HG02798 (cell line): ENCODE measurements around the gene CLINT1.
"Not testable (repeated sequence)": the region's sequence is repeated elsewhere in the genome, so short reads cannot be mapped to it uniquely, and the experiment has no call there.

Experiments
- ATAC-seq: cut with Tn5 transposase; IDR thresholded peaks from one replicate; pipeline ENCODE4 v1.9.1; 2021; ENCODE audit warnings: mild to moderate bottlenecking; ENCODE audit not compliant: unreplicated experiment, poor library complexity

The CLINT1 gene

DNA sequence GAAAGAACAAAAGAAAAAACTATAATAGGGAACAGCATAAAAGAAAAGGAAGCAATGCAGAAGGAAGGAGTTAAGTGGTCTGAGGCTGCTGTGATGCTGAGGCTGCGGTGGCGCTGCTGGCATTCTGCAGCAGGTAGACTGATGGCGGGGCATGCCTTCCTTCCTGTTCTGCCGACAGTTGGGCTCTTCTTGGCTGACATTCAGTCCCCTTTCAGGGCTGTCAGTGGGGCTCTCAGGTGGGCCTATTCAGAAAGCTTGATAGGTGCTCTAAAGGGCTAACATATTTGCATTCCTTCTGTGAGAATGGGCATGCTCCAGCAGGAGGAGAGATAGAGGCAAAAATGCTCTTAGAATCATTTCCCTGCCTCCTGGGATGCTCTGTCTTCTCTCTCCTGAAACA lies 5.1 kb upstream of the CLINT1 start:
- no peak for ATAC-seq

DNA sequence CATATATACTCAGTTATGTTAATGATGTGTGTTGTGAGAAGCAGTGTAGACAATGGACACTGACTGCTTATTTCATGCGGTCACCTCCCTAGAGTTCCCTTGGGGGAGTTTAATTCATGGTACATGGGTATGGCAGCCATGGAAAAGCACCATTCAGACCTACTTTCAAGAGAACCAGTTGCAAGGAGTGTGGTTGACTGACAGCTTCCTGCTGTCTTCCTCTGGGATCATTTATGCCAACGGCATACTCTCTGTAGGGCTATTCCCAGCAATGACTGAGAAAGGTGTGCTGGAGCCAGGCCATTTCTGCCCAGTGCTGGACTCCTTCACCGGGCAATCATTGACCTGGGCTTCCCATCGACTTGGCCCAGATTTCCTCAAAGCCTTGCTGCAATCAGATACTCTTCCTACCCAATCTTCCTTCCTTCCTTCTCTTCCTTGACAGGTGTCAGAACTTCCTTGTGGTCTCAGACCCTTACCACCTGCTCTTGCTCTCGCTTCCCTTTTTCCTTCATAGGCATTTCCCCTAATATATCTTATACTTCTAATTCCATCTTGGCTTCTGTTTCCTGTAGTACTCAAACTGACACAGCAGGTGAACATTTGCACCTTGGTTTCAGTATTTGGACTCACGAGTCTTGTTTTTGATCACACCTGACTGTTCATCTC lies 3.4 kb upstream of the CLINT1 start:
- no peak for ATAC-seq

DNA sequence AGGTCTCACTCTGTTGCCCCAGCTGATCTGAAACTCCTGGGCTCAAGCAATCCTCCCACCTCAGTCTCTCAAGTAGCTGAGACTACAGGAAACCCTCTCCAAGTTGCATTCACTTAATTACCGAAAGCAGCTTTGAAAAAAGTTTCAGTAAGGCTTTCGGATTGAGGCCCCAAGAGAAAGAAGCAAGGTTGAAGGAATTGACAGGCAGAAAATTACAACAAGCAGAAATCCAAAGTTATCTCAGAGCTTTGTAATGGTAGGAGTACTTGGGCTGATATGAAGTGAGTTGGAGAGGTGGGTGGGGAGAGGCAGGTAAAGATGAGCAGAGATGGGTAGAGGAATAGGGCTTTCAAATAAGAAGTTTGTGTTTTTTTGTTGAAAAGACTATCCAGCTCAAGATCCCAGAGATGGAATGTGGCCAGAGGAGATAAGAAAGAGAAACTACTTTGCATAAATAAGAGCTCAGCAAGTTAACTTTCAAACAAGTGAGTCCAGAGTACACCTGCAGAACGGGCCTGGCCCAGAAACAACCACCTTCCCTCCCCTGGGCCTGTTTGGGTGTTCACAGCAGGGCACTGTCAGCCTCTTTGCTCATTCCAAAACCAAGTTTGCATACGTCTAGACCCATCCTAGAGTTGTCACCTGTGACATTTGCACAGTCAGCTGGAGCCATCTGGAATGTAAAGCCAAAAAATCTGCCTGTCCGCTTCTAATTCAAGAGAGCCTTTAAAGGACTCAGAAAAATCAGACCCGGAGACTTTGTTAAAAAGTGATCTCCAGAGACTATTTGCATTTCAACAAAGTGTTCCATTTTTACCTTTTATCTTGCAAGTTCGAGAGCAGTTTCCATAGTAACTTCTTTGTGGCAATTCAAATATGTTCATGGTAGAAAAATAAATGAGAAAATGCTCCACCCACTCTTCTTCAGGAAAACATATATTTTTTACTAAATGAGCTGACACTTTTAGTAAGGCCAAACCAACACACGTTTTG lies 2.2 kb upstream of the CLINT1 start:
- ATAC-seq = peak; percentile 80

DNA sequence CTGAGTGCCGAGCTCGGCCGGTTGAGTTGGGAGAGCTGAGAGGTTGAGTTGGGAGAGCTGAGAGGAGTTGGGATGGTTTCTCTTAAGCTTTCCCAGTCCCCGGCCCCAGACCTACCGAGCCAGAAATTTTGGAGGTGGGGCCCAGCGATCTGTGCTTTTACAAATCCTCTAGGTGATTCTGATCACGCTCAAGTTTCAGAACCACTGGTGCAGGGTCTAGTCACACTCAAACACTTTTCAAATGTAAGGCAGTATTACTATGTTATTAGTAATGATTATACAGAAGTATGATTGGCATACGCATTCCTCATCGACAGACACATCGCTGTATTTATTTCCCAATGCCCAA lies 256 bp upstream of the CLINT1 start:
- no peak for ATAC-seq

DNA sequence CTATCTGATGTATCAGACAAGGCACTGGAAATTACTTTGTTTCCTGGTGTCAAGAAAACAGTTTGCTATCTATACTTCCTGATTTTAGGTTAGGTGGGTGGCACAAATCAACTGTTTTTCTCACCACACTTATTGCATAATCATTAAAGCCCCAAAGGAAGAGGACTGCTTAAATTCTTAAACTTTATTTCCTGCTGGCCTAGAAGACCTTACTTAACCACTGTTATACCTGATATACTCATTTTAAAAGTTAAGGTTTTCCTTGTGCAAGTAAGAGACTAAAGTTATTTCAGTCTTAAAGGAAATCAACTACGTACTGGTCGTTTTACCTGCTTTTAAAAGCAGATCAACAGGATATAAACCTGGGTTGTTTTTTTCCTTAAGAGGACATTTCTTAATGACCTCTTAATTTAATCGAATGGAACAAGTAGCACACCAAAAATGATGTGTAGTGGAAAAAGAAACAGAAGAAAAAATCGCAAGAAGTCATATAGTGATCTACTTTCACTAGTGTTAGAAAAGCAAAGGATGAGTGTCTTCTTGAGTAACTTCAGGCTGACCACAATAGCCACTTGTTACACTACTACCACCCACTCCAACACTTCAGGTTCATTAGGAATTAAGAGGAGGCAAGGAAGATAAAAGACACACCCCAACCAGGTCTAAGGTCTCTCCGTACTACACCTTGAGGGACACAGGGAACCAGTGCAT lies 974 bp downstream of the CLINT1 start:
- ATAC-seq = peak; percentile 21

DNA sequence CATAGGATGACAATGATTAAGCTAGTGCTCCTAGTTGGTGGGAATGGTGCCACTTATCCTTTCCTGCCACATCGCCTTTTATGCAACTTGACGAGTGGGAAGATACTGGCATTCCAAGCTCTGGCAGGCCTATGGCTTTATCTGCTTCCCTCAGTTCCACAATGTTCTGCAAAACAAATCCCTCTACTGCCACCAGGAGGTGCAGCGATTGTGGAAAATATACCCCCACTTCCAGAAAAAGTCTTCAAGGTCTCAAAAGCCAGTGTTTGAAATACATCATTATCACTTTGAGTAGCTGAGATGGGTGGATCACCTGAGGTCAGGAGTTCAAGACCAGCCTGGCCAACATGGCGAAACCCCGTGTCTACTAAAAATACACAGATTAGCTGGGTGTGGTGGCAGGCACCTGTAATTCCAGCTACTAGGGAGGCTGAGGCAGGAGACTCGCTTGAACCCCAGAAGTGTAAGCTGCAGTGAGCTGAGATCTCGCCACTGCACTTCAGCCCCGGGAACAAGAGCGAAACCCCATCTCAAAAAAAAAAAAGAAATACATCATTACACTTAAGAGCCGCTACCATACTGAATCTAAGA lies 3.4 kb downstream of the CLINT1 start:
- ATAC-seq = no peak

DNA sequence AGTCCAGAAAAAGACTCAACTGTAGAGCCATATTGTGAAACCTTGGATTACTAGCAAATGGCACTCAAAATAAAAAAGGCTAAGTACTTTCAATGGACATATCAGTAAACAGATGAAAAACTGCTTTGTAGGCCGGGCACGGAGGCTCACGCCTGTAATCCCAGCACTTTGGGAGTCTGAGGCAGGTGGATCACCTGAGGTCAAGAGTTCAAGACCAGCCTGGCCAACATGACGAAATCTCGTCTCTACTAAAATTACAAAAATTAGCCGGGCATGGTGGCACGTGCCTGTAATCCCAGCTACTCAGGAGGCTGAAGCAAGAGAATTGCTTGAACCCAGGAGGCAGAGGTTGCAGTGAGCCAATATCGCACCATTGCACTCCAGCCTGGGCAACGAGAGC lies 5.6 kb downstream of the CLINT1 start:
- not testable (repeated sequence) for ATAC-seq

DNA sequence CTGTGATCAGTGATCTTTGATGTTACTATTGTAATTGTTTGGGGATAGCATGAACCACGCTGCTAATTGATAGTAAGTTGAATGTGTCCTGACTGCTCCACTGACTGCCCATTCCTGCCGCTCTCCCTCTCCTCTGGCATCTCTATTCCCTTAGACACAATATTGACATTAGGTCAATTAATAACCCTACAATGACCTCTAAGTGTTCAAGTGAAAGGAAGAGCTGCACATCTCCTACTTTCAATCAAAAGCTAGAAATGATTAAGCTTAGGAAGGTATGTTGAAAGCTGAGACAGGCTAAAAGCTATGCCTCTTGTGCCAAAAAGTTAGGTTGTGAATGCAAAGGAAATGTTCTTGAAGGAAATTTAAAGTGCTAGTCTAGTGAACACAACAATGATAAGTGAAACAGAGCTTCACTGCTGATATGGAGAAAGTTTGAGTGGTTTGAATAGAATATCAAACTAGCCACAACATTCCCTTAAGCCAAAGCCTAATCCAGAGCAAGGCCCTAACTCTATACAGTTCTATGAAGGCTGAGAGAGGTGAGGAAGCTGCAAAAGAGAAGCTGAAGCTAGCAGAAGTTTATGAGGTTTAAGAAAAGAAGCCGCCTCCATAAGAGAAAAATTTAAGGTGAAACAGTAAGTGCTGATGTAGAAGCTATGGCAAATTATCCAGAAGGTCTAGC lies 12.9 kb downstream of the CLINT1 start:
- ATAC-seq = no peak

DNA sequence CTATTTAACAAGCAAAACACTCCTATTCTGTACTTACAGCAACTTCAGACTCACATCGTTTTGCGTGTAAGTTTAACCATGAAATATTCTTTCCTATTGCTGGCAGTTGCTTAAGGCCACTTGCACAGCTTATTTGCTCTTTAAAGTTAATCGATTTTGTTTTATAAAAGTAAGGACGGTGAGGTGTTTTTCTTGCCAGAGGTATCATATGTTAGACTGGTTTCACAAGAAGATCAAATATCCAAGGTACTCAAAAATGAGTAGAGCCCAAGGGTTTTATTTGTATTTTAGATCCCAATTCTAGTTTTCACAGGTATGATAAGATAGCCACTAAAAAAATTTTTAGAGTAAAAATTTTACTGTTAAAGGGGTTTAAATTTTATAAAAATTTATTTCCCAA lies 16.2 kb downstream of the CLINT1 start:
- no peak for ATAC-seq

DNA sequence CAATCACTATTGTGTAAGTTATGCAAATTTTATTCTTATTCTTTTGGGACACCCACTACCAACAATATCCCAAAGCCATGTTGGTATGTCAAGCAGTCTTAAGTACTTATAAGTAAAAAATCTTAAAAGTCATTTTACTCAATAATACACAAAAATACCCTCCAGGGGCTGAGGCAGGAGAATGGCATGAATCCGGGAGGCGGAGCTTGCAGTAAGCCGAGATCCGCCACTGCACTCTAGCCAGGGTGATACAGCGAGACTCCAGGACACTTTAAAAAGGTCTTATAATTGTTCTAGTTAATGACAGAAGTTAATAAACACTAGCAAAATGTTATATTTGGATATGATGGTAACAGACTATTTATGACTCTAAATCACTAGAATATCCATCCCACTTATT lies 16.8 kb downstream of the CLINT1 start:
- no peak for ATAC-seq

DNA sequence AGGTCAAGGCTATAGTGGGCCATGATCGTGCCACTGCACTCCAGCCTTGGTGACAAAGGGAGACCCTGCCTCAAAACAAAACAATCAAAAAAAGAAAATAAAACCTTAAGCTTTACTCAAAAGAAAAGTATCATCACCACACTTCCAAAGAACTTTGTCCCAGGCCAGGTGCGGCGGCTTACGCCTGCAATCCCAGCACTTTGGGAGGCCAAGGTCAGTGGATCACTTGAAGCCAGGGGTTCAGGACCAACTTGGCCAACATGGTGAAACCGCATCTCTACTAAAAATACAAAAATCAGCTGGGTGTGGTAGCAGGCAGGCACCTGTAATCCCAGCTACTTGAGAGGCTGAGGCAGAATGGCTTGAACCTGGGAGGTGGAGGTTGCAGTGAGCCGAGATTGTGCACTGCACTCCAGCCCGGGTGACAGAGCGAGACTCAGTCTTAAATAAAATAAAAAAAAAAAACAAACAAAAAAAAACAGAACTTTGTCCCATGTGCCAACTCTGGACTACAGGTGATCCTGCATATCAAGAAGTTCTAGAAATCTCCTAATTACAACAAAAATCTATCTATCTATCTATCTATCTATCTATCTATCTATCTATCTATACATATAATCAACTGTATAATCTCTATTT lies 19.7 kb downstream of the CLINT1 start:
- ATAC-seq = no peak

DNA sequence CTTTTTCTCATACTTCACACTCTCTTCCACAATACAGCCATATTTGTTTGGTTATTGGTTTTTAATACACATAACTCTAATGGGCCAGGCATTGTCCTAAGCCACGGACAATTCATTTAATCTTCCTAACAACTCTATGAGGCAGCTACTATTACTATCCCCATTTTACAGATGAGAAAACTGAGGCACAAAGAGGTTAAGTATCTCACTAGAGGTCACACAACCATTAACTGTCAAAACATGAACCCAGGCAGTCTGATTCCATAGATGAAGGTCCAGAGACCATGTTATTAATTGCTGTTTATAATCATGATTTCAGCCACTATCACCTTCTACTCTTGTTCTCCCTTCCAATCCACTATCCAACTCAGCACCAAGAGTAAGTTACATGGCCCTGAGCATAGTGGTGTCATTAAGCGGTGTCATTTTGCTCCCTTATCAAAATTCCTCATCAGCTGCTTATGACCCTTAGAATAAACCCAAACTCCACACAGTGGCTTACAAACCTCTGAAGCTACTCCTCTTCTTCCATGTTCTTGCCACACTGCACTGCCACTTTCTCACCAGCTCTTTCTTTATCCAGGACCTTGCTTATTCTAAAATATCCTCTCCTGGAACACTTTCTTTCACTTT lies 22.7 kb downstream of the CLINT1 start:
- no peak for ATAC-seq

DNA sequence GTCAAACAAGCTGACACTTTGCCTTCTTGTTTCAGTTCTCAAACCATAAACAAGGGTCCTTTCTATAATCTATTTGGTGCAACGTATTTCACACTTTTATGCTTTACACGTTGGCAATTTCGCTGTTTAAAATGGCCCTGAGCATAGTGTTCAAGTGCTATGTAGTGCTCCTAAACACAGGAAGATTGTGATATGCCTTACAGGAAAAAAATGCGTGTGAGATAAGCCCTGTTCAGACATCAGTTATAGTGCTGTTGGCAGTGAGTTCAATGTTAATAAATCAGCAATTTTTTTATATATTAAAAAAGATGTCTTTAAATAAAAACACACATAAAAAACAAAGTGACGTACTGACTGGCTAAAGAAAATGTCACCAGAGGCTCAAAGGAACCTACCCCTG lies 23.9 kb downstream of the CLINT1 start:
- ATAC-seq = no peak

DNA sequence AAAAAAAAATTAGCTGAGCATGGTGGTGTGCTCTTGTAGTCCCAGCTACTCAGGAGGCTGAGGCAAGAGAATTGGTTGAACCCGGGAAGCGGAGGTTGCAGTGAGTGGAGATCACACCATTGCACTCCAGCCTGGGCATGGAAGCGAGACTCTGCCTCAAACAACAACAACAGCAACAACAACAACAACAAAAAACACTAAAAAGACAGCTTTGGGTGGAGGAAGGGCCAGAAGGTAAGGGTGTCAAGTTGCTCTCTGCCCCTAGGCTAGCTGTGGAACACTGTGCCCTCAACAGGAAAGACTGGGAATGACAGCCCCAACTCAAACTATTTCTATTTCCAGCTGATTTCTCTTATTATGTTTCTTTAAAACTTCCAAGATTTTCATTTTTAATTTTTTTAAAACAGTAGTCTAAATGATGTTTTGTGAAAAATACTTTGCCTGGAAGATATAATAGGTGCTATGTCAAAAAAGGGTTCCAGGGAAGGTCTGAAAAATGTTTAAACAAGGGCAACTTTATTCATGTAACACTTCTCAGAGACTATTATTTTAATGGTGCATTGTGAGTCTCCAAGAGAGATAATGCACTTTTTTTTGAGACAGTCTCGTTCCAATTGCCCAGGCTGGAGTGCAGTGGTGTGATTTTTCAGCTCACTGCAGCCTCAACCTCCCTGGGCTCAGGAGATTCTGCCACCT lies 29.9 kb downstream of the CLINT1 start:
- ATAC-seq = no peak

DNA sequence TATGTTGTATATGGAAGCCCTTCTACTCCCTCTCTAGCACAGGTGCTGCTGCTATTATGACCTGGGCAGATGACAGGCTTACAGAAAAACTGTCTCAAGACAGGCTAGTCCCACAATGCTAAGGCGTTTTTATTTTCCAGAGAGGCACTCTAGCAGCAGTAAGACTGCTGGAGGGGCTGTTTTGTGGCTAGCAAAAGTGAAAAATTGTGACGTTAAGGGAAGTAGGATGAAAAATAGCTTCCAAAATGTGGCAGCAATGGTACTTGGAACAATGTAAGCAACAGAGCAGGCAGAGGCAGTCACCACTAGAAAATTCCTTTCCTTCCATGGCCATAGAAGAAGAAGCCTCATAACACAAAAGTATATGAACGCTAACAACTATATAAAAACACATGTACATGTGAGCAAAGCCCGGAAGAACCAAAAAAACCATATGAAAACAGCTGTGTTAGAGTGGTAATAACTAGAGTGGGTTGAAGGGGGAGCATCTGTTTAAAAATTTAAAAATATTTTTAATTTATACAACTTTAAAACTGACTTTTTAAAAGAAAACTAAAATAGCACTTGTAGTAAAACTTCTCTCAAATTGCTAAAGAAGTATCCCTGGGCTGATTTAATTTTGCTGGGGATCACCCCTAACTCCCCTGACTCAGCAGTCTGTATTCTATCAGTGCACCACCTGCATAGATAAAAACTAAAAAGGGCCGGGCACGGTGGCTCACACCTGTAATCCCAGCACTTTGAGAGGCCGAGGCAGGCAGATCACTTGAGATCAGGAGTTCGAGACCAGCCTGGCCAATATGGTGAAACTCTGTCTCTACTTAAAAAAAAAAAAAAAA lies 30.6 kb downstream of the CLINT1 start:
- ATAC-seq = no peak

DNA sequence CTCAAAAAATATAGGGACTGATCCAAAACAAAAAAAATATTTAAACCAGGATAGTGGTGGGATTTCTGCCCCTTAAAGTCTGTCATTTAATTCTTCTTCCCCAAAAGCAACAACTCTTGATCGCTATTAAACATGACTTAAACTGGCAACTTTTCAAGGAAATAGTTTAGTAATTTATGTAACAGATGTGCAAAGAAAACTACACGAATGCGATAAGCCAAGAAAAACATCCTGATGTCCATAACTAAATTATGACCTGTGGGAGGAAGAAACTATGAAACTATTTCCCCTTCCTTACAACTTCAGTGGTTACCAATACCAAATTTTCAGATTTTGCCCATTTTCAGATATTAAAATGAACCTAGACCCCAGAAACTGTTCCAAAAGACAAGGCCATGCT lies 31.5 kb downstream of the CLINT1 start:
- ATAC-seq = no peak

DNA sequence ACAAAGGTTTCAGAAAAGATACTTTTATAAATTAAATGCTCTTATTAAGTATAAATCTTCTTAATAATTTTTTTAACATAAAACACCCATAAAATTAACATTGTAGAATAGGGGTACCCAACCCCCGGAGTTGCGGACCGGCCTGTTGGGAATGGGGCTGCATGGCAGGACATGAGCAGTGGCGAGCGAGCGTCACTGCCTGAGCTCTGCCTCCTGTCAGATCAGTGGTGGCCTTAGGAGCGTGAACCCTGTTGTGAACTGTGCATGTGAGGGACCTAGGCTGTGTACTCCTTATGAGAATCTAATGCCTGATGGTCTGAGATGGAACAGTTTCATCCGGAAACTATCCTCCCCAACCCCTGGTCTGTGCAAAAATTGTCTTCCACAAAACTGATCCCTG lies 35.3 kb downstream of the CLINT1 start:
- no peak for ATAC-seq
